NCI-H526 treated with DMSO at 0.1 percent for 48 hours (cell line): ENCODE data around the gene MMP19.

Experiments
- DNase-seq: peaks from one replicate; lab custom pipeline; 2025; lab: John Stamatoyannopoulos, UW

MMP19 gene

DNA sequence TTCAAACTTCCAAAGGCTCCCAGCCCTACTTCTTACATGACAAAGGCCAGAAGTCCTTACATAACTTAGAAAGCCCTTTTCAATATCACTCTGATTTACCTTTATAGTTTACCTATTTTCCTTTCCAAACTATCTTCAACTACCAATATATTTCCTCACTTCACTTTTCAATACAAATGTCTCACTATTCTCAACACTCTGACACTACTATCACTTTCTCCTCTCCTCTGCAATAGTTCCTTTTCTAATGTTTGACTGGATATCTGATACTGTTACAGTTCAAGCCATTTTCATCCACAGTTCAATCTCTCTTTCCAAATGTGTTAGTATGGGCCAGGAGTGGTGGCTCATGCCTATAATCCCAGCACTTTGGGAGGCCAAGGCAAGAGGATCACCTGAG lies 28.5 kb downstream of the MMP19 start:
- no peak for DNase-seq

DNA sequence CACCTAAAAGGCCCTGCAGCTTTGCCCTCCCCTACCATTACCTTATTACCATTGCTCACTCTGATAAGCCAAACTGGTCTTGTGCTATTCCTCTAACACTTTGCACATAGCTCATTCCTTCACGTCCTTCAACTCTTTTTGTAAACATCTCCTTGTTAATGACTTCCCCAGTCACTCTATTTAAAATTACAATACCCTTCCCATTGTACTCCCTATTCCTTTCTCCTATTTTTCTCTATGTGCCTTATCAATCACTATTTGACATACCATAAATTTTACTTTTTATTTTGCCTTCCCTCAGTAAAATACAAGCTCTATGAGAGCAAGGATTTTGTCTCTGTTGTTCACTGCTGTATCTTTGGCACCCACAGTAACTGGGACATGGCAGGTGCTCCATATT lies 30.6 kb downstream of the MMP19 start:
- no peak for DNase-seq

DNA sequence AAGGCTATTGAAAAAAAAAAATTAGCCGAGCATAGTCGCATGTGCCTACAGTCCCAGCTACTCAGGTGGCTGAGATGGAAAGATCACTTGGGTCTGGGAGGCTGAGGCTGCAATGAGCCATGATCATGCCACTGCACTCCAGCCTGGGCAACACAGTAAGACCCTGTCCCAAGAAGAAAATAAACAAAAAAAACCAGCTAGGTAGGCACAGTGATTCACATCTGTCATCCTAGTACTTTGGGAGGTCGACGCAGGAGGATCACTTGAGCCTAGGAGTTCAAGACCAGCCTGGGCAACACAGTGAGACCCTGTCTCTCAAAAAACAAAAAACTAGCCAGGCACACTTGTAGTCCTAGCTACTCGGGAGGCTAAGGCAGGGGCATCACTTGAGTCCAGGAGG lies 33.5 kb downstream of the MMP19 start:
- DNase-seq: no peak

DNA sequence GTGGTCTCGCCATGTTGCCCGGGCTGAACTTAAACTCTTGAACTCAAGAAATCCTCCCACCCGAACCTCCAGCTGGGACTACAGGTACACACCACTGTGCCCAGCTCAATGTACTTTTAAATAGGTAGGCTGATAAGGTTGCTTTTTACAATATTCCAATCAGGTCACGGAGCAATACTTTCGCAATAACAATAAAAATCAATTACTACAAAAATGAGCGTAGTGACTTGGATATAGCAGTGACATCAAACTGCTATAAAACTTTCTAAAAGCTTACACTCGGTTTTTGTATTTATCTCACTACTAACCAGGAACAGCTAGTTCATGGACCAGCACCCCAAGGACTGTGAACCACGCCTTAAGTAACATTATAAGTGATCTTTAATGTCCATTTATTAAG lies 35.8 kb downstream of the MMP19 start:
- DNase-seq: no peak

DNA sequence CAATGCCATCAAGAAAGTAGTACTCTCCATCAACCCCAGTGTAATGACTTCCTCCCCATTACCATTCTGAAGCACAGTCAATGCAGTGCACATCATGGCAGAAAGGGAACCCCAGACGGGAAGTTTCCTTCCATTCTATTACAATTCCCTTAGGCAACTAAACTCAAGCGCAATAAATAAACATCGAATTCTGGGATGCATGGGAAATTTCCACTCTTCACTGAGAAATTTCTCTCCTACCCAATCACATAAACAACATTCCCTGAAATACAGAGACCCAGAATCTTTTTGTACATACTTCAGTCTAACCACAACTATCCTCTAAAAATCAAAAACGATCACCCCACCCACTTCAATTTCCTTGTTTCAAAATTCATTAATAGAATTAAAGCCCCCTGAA lies 45.2 kb downstream of the MMP19 start:
- DNase-seq: no peak

DNA sequence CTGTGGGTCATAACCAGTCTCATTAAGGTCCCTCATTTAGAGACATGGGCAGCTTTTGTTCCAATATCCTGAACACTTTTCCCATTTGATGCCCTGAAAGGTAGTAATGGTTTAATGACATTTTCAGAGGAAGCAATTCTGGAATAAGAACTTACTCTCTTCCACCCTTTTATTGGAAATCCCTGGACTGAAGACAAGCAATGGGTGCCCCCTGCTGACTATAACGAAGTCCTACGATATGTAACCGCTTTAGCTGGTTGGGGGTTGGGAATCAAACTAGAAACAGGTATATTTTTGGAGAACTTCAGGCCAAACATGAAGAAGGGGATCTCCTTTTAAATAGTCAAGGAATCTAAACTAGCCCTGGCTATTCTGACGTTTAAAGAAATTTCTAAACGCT lies 45.7 kb downstream of the MMP19 start:
- peak; percentile 19 for DNase-seq

DNA sequence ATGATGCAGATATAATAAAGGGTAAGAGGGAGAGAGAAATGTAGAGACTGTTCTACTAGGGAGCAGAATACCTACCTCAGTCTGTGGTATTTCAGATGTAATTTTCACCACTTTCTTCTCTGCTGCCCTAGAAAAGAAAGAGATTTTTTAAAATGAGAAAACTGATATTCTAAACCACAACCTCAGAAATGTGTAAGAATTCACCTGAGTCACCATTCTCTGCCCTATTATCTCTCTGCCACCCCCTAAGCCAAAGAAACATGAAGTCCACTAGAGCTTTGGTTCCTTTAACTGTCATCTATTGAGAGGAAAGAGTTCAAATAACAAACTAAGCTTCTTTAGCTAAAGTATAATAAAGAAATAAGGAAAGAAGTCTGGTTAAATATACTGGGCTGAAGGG lies 46.8 kb downstream of the MMP19 start:
- DNase-seq: no peak

DNA sequence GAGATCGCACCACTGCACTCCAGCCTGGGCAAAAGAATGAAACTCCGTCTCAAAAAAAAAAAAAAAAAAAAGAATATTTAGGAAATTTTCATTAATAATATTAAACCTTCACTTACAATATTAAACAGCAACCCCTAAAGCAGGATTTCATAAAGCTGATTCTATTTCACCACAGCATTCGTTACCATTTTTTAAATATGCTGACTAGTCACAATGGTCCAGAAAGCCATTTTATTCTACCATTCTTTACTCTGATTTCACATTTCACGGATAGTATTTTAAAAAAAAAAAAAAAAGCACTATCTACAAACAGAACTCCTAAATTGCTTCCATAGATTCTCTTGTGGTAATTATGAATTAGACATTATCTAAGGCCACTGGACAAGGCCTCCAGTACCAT lies 52.8 kb downstream of the MMP19 start:
- DNase-seq: no peak

DNA sequence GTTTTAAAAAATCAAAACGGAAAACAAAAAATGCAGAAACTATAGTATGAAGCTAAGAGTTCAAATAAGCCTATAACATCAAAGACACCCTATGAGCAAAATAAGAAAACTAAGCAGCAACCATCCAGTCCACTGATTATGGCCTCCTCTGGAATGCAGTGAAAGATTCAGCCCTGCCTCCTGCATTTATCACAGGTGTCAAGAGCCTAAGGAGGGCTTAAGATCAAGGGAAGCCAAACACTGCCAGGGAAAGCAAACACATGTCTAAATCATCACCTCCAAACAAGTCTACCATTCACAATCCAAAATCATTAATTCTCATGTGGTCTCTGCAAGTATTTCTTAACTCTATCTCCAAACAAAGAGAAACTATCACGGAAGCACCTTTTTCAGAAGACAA lies 53.6 kb downstream of the MMP19 start:
- no peak for DNase-seq

DNA sequence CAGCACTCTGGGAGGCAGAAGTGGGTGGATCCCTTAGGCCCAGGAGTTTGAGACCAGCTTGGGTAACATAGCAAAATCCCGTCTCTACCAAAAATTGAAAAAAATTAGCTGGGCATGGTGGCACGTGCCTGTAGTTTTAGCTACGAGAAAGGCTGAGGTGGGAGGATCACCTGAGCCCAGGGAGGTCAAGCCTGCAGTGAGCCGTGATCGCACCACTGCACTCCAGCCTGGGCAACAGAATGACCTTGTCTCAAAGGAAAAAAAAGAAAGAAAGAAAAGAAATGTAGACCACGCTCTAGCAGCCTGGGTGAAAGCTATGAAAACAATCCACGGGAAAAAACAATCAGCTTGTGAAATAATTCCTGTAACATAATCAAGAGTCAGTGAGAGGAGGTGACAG lies 54.2 kb downstream of the MMP19 start:
- DNase-seq: no peak
